Endodermal cell (in vitro differentiated cells): Measurements from ENCODE around the gene HDAC11. TPM values are rescaled to one million over a fixed set of nuclear protein-coding genes. Genes with fewer than 3 reads are reported as not detected.

ENCODE experiments used
- DNase-seq: peaks from one replicate; pipeline ENCODE4 v3.0.0-alpha.2; 2017
- H3K27ac ChIP-seq: 2 replicates; pipeline ENCODE4 v1.5.1; 2013; ENCODE audit warnings: mild to moderate bottlenecking, low read depth, low read length, moderate library complexity
- H3K27me3 ChIP-seq: 2 replicates; pipeline ENCODE4 v1.6.1; 2013; ENCODE audit warnings: mild to moderate bottlenecking, low read length, moderate library complexity; ENCODE audit not compliant: insufficient read depth, control insufficient read depth, poor library complexity, severe bottlenecking
- H3K36me3 ChIP-seq: 2 replicates; pipeline ENCODE4 v1.7.0; 2013; ENCODE audit warnings: mild to moderate bottlenecking, low read length, moderate library complexity; ENCODE audit not compliant: control insufficient read depth, insufficient read depth
- H3K4me1 ChIP-seq: one replicate; pipeline ENCODE4 v1.7.0; 2013; ENCODE audit warnings: low read length; ENCODE audit not compliant: control insufficient read depth, insufficient read depth
- H3K4me3 ChIP-seq: 2 replicates; pipeline ENCODE4 v1.5.1; 2013; ENCODE audit warnings: mild to moderate bottlenecking, low read length, moderate library complexity
- H3K9ac ChIP-seq: 2 replicates; pipeline ENCODE4 v1.6.1; 2013; ENCODE audit warnings: mild to moderate bottlenecking, low read length, moderate library complexity; ENCODE audit not compliant: poor library complexity, severe bottlenecking; ENCODE audit errors: extremely low read depth
- H3K9me3 ChIP-seq: 2 replicates; pipeline ENCODE4 v1.6.1; 2013; ENCODE audit warnings: mild to moderate bottlenecking, low read length, moderate library complexity; ENCODE audit not compliant: control insufficient read depth
- H3K27ac Mint-ChIP-seq: 2 replicates; pipeline ENCODE4 v1.8.0; 2020; ENCODE audit warnings: mixed read lengths
- H3K27me3 Mint-ChIP-seq: 2 replicates; pipeline ENCODE4 v1.8.0; 2021; ENCODE audit warnings: mild to moderate bottlenecking, mixed read lengths; ENCODE audit not compliant: insufficient read depth
- H3K36me3 Mint-ChIP-seq: 2 replicates; pipeline ENCODE4 v1.8.0; 2020; ENCODE audit warnings: low read depth, mixed read lengths
- H3K4me1 Mint-ChIP-seq: 2 replicates; pipeline ENCODE4 v1.8.0; 2020; ENCODE audit warnings: mixed read lengths
- H3K4me3 Mint-ChIP-seq: 2 replicates; pipeline ENCODE4 v1.8.0; 2020; ENCODE audit warnings: mild to moderate bottlenecking, moderate library complexity, mixed read lengths
- H3K9me3 Mint-ChIP-seq: 2 replicates; pipeline ENCODE4 v1.8.0; 2020; ENCODE audit warnings: mild to moderate bottlenecking, mixed read lengths
- WGBS, 2 experiments: methylation state at CpG; one replicate each; pipeline versions ENCODE4 v1.1.5 to v1.1.7; 2013; ENCODE audit warnings: missing lambda C conversion rate in 2 of 2, mixed read lengths in 1 of 2; ENCODE audit not compliant: insufficient coverage in 1 of 2, insufficient read length in 1 of 2; 5-methylcytosine and 5-hydroxymethylcytosine counted together
- total RNA-seq, 2 donors: library from RNA; stranded (reverse); fragmentation: NEBNext Ultra II Directional in 1 of 2; extraction: Animal tissue kit (Norgen Biotek cat#: 25700) in 1 of 2; gene quantifications; 2 replicates in 1 of 2; 3 replicates in 1 of 2; pipeline ENCODE4 v1.2.1, GENCODE V29; 2021
- TF ChIP-seq, protein P1 (sequence below): fragments of 200-600 bp; sonication (generic); conservative IDR thresholded peaks from 2 replicates; pipeline ENCODE4 v1.5.0; 2021; ENCODE audit warnings: antibody characterized with exemption, mild to moderate bottlenecking

Gene HDAC11
- total RNA-seq, 2 donors from 2014 or later, result 17.0 to 17.1 TPM

DNA sequence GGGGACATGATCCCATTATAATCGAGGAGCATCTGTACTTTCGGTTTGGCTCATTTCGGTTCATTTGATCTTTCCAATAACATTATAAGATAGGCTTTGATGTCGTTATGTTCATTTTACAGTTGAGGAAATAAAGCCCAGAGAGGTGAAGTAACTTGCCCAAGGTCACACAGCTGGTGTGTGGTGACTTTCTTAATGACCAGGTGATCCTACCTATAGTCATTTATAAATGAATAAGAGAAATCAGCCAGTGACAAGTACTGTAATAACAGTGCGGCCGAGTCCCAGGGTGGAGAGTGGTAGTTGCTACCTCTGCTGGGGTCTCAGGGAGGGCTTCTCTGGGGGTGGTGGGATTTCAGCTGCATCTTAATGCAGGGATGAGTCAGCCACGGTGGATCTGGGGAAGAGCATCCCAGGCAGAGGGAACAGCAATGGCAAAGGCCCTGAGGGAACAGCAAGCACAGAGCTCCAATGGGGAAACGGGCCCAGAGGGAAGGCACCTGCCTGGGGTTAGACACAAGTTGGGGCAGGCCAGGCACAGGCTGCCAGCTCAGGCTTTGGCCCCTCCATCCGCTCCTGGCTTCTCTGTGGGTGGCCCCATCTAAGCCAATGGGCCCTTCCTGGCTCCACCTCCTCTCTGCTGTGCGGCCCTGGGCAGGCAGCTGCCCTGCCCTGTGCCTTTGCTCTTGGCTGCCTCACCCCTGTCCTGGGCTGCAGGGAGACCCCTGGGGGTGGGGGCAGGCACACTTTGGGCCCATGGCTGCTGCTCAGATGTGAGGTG is 67.7 kb downstream of the HDAC11 start:
- H3K4me3 ChIP-seq, result no peak overlapping the region
- peak overlapping the region; percentile 41 for H3K27ac Mint-ChIP-seq
- H3K4me1 Mint-ChIP-seq, result peaks cover 47% of the 10 kb centered on the region
- peaks cover 18% of the 10 kb centered on the region for H3K27me3 Mint-ChIP-seq
- H3K36me3 Mint-ChIP-seq, result no peaks in the 10 kb centered on the region
- H3K9me3 Mint-ChIP-seq, result no peaks in the 10 kb centered on the region
- peaks cover 9% of the 10 kb centered on the region for H3K4me1 ChIP-seq
- H3K36me3 ChIP-seq, result no peaks in the 10 kb centered on the region
- peak overlapping the region; percentile 49 for H3K4me3 Mint-ChIP-seq
- no peaks in the 10 kb centered on the region for H3K27me3 ChIP-seq
- H3K9me3 ChIP-seq, result no peaks in the 10 kb centered on the region
- H3K27ac ChIP-seq, result no peak overlapping the region
- DNase-seq, result peak; percentile 87
- WGBS, 2 experiments, result 79 to 85% methylated on average over 6 to 10 of the region's 10 CpGs
- H3K9ac ChIP-seq, result no peak overlapping the region
- TF ChIP-seq, protein P1, sequence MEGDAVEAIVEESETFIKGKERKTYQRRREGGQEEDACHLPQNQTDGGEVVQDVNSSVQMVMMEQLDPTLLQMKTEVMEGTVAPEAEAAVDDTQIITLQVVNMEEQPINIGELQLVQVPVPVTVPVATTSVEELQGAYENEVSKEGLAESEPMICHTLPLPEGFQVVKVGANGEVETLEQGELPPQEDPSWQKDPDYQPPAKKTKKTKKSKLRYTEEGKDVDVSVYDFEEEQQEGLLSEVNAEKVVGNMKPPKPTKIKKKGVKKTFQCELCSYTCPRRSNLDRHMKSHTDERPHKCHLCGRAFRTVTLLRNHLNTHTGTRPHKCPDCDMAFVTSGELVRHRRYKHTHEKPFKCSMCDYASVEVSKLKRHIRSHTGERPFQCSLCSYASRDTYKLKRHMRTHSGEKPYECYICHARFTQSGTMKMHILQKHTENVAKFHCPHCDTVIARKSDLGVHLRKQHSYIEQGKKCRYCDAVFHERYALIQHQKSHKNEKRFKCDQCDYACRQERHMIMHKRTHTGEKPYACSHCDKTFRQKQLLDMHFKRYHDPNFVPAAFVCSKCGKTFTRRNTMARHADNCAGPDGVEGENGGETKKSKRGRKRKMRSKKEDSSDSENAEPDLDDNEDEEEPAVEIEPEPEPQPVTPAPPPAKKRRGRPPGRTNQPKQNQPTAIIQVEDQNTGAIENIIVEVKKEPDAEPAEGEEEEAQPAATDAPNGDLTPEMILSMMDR, result no peak

DNA sequence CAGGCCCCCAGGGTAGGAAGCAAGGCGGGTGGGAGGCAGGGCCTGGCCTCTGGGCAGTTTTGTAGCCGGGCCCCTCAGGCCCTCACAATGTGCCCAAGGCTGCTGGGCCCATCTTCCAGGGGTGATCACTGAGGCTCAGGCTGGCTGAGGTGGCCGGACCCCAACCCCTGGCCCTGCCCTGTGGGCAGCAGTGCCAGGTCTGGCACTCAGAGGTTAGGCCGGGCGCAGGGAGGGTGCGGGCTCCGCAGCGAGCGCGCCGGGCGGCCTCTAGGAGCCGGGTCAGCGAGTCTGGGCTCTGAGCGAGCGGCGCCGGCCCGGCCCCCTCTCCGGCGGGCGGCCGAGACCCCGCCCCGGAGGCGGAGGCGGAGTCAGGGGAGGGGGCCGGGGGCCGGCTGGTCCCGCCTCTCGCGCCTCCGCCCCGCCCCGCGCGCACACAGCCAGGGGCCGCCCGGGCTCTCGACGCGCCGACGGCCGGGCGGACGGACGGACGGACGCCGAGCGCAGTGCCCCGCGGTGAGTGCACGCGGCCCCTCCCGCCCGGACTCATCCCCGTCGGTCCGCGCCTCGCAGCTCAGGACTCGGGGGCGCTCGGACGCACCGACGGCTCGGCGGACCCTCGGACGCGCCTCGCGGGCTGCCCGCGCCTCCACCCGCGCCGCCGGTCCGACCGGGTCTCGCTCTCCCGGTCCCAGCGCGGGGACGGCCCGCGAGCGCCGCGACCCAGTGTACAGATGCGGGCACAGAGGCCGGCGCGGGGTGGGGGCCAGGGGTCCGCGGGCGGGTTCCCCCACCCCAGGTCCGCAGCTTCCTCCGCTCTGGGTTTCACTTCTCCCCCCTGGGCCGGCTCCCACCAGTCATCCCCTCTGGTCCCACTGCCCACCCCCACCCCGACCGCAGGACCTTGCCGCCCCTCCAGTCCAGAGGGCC is 68.9 kb downstream of the HDAC11 start, which contains the start of gene FBLN2:
Gene FBLN2 (plus strand): TSS at position 430 of the 927 bp plus-strand sequence. CDS start 21,231 bp downstream, outside the sequence.
- H3K27me3 ChIP-seq, result no peaks in the 10 kb centered on the region
- no peaks in the 10 kb centered on the region for H3K36me3 Mint-ChIP-seq
- WGBS, 2 experiments, result 7 to 9% methylated on average over 28 to 107 of the region's 107 CpGs
- no peak within 1 kb of the TSS for H3K9ac ChIP-seq
- no peak within 1 kb of the TSS for H3K27ac ChIP-seq
- no peaks in the 10 kb centered on the region for H3K9me3 Mint-ChIP-seq
- peaks cover 45% of the 10 kb centered on the region for H3K4me1 Mint-ChIP-seq
- H3K4me3 ChIP-seq, result no peak within 1 kb of the TSS
- no peaks in the 10 kb centered on the region for H3K36me3 ChIP-seq
- H3K4me3 Mint-ChIP-seq, result peak within 1 kb of the TSS; percentile 60
- H3K9me3 ChIP-seq, result no peaks in the 10 kb centered on the region
- H3K27me3 Mint-ChIP-seq, result peaks cover 18% of the 10 kb centered on the region
- H3K4me1 ChIP-seq, result peaks cover 9% of the 10 kb centered on the region
- DNase-seq, result peak; percentile 88
- TF ChIP-seq, protein P1, result no peak
- H3K27ac Mint-ChIP-seq, result peak within 1 kb of the TSS; percentile 41

DNA sequence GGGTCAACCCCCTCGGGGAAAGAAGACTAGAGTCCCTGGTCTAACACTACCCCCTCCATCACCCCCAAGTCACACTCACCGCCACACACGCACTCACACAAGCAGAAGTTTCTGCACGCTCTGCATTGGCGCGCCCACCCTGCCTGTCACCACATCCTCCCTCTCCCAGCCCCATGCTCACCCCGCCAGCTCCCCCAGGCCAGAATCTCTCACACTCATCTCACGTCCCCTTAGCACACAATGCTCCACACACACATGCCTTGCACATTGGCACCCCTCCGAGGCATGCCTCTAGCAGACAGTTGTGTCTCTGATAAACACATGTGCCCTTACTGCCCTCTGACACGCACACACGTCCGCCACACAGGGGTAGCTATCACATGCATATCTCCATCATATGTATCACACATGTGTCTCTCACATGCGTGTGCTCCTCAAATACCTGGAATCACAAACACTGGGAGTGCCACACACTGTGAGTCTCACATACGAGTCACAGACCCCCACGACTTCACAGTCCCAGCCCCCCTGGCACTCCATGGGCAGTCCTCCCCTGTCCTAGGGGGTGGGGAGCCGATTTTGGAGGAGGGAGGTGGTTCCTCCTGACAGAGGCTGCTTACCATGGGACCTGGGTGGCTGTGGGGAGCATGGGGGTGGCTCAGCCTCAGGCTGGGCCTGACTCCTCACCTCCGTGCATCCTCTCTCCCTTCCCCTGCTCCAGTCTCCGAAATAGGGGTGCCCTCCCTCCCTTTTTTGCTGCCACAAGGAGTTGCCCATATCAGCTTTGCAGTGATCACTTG is 69.7 kb downstream of the HDAC11 start:
- no peaks in the 10 kb centered on the region for H3K27me3 ChIP-seq
- WGBS, 2 experiments, result 84 to 88% methylated on average over 7 to 18 of the region's 18 CpGs
- no peak for DNase-seq
- Mint-ChIP-seq H3K36me3 (no peaks in the 10 kb centered on the region), H3K27ac (no peak overlapping the region), H3K4me1 (peaks cover 45% of the 10 kb centered on the region), H3K4me3 (peak overlapping the region; percentile 60), H3K9me3 (no peaks in the 10 kb centered on the region), H3K27me3 (peaks cover 15% of the 10 kb centered on the region)
- H3K36me3 ChIP-seq, result no peaks in the 10 kb centered on the region
- no peak overlapping the region for H3K9ac ChIP-seq
- no peaks in the 10 kb centered on the region for H3K9me3 ChIP-seq
- no peak overlapping the region for H3K27ac ChIP-seq
- TF ChIP-seq, protein P1, result no peak
- no peak overlapping the region for H3K4me3 ChIP-seq
- H3K4me1 ChIP-seq, result peaks cover 9% of the 10 kb centered on the region
